Activated effector memory CD4-positive, alpha-beta T cell treated with anti-CD3 and anti-CD28 coated beads, Interleukin-2, amount 50 U/mL, for 16 hours (primary cell): ENCODE data around the gene JAK1.

Experiments used
- DNase-seq: peaks from one replicate; pipeline ENCODE4 v3.0.0-alpha.2; 2020

JAK1 gene

GRCh38 chr1:64887689-64888217 lies 78.6 kb downstream of the JAK1 start:
- DNase-seq: no peak

- DNase-seq: no peak
Observed at GRCh38 chr1:64886877-64887276, 79.5 kb downstream of the JAK1 start.

GRCh38 chr1:64885648-64886047 lies 80.7 kb downstream of the JAK1 start:
- no peak for DNase-seq

- no peak for DNase-seq
Observed at GRCh38 chr1:64884261-64885040, 81.9 kb downstream of the JAK1 start.

GRCh38 chr1:64882574-64883255 lies 83.6 kb downstream of the JAK1 start:
- no peak for DNase-seq

GRCh38 chr1:64881281-64881680 lies 85.1 kb downstream of the JAK1 start:
- DNase-seq: no peak

- no peak for DNase-seq
Observed at GRCh38 chr1:64880449-64880848, 85.9 kb downstream of the JAK1 start.

- no peak for DNase-seq
Observed at GRCh38 chr1:64878931-64879611, 87.3 kb downstream of the JAK1 start.

GRCh38 chr1:64878090-64878489 lies 88.3 kb downstream of the JAK1 start:
- no peak for DNase-seq

GRCh38 chr1:64877598-64877997 lies 88.8 kb downstream of the JAK1 start:
- DNase-seq: no peak

- no peak for DNase-seq
Observed at GRCh38 chr1:64877151-64877550, 89.2 kb downstream of the JAK1 start.

- DNase-seq: no peak
Observed at GRCh38 chr1:64875606-64876005, 90.7 kb downstream of the JAK1 start.

- DNase-seq: no peak
Observed at GRCh38 chr1:64875101-64875500, 91.2 kb downstream of the JAK1 start.

GRCh38 chr1:64874666-64875065 lies 91.7 kb downstream of the JAK1 start:
- DNase-seq: no peak

GRCh38 chr1:64873576-64873975 lies 92.8 kb downstream of the JAK1 start:
- DNase-seq: no peak

- no peak for DNase-seq
Observed at GRCh38 chr1:64872067-64872466, 94.3 kb downstream of the JAK1 start.

- DNase-seq: no peak
Observed at GRCh38 chr1:64871256-64871655, 95.1 kb downstream of the JAK1 start.

- no peak for DNase-seq
Observed at GRCh38 chr1:64867266-64867665, 99.1 kb downstream of the JAK1 start.

GRCh38 chr1:64866689-64867088 lies 99.7 kb downstream of the JAK1 start:
- no peak for DNase-seq

- DNase-seq: no peak
Observed at GRCh38 chr1:64865105-64865757, 101.1 kb downstream of the JAK1 start.

GRCh38 chr1:64864018-64864940 lies 102.1 kb downstream of the JAK1 start:
- DNase-seq: peak; percentile 75

- no peak for DNase-seq
Observed at GRCh38 chr1:64861611-64862010, 104.7 kb downstream of the JAK1 start.
